Measurements from ENCODE around the gene DMRTB1.

DNA sequence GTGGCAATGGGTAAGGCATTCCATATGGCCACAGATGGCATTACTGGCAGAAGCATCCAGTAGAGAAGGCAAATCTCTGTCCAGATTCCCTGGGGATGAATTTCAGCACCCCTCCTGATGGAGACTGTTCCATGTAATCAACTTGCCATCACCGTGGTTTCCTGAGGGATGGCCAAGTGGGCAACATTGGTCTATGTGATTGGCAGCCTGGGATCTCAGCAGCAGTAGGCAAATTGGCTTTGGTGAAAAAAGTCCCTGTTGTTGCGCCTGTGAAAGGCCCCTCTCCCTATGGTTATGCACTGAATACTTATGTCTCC lies 19.3 kb downstream of the DMRTB1 start:
- TF ChIP-seq, protein P1, sequence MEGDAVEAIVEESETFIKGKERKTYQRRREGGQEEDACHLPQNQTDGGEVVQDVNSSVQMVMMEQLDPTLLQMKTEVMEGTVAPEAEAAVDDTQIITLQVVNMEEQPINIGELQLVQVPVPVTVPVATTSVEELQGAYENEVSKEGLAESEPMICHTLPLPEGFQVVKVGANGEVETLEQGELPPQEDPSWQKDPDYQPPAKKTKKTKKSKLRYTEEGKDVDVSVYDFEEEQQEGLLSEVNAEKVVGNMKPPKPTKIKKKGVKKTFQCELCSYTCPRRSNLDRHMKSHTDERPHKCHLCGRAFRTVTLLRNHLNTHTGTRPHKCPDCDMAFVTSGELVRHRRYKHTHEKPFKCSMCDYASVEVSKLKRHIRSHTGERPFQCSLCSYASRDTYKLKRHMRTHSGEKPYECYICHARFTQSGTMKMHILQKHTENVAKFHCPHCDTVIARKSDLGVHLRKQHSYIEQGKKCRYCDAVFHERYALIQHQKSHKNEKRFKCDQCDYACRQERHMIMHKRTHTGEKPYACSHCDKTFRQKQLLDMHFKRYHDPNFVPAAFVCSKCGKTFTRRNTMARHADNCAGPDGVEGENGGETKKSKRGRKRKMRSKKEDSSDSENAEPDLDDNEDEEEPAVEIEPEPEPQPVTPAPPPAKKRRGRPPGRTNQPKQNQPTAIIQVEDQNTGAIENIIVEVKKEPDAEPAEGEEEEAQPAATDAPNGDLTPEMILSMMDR (IDR thresholded peaks at IDR 0.05; ENCODE audit: poor library complexity): no peak
- TF ChIP-seq EZH2 (IDR thresholded peaks at IDR 0.05; ENCODE audit: borderline replicate concordance) (no peak), EZH2phosphoT487 (IDR thresholded peaks at IDR 0.05; ENCODE audit: low read depth, severe bottlenecking, unreplicated experiment) (no peak)
